ENCODE results near the gene DDX49.
"Not testable (repeated sequence)": the region's sequence is repeated elsewhere in the genome, so short reads cannot be mapped to it uniquely, and the experiment has no call there.

Gene DDX49

DNA sequence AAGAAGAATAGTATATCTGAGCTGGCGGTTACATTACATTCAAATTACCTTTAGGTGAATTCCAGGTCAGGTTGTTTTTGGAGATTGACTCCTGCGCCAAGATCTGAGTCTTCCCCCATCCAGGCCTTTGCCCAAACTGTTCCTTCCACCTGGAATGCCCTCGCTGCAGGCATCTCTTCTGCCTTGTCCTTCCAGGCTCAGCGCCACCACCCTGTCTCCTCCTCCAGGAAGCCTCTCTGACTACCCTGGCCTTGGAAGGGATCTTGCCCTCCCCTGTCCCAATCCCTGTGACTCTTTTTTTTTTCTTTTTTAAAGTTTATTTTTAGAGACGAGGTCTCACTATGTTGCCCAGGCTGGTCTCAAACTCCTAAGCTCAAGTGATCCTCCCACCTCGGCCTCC is 23.2 kb downstream of the DDX49 start:
- DNase-seq (ENCODE audit: low spot score): no peak

DNA sequence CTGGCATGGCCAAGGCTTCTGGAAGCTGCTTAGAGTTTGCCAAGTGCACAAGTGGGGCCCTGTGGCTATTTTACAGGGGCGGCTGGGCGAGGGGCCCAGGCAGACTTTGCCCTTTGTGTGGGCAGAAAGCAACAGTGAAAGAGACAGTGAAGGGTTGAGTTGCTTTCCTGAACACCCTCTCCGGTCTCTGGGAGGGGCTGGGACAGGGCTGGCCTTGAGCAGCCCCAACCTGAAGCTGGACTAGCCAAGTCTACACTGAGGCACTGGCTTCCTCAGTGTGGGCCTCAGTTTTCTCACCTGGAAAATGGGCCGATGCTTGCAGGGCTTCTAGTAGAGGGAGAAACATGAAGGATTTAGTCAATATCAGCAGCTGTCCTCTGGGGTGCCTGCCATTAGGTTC is 23.9 kb downstream of the DDX49 start:
- no peak for DNase-seq (ENCODE audit: low spot score)

DNA sequence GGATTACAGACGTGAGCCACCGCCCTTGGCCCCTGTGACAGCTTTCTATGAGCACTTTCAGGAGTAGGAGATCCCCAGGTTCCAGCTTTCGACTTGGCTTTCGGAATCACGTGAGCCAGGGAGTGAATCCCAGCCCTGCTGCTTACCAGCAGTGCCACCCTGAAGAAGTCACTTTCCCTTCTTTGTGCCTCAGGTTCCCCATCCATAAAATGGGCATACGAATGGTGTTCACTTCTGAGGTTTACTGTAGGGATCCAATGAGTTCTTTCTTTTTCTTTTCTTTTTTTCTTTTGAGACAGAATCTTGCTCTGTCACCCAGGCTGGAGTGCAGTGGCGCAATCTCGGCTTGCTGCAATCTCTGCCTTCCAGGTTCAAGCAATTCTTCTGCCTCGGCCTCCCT is 25.8 kb downstream of the DDX49 start:
- DNase-seq (ENCODE audit: low spot score): no peak

DNA sequence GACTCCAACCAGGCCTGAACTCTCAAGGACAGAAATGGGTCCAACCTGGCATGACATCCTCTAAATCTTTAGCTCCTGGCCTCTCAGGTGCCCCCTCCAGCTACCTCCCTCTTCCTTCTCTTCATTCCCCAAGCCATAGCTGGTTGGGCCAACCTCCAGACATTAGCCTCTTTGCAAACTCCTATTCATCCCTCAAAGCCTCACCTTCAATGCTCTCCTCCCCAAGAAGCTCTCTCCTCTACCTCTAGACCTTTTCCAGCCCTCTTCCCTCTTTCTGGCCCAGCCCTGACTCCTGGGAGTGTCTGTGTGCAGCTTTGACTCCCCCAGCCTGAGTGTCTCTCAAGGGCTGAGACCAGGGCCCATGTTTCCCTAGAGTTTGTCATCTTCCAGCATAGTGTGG is 26.8 kb downstream of the DDX49 start:
- no peak for DNase-seq (ENCODE audit: low spot score)

DNA sequence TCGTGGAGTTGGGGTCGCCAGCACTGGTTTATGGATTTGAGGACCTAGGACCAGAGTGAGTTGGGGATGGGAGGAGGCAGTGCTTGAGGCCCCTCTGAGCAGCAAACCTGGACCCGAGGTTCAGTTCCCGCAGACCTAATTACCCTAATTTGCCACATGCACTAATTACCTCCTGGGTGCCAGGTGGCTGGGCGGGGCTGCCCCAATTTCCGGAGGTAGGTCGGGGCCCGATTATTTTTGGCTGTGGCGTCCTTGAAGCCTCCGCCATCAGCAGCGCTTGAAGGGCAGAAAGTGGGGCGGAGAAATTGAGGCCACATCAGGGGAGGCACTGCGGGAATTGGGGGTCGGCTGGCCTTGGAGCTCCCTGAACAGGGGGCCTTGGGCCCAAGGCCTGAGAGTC is 27.4 kb downstream of the DDX49 start:
- no peak for DNase-seq (ENCODE audit: low spot score)

DNA sequence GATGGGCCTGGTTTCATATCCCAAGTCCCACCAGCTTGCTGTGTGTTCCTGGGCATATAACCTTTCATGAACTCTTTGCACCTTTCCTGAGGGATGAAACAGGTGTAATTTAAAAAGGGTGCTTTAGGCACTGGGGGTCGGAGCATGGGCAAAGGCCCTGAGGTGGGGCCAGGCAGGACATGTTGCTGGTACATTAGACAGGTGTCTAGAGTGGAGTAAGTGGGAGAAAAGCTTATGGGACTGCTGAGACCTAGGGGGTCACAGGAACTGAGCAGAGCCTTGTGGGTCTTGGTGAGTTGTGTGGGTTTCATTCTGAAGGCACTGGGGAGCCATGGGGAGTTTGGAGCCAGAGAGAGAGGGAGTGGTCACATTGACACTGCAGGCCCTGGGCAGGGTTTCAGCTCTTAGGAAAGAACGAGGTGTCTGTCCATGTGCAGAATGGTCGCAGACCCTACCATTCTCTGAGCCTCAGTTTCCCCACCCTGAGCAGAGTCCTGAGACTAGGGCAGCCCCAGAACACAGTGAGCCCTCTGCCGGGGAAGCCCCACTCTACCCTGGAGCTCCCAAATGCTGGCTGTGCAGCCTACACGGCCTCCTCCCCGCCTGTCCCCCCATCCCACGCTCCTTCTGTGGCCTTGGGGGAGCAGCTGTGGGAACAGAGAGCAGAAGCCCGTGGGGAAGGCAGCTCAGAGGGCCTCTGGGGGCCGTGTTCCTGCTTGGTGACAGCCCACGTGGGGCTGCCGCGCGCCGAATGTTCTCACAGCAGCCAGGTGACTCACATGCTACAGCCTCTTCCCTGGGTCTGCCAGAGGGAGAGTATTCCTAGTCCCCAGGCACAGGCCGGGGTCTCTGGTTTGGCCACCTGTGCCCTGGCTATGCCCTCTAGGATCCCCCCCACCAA is 28.8 kb downstream of the DDX49 start:
- DNase-seq (ENCODE audit: low spot score): no peak

DNA sequence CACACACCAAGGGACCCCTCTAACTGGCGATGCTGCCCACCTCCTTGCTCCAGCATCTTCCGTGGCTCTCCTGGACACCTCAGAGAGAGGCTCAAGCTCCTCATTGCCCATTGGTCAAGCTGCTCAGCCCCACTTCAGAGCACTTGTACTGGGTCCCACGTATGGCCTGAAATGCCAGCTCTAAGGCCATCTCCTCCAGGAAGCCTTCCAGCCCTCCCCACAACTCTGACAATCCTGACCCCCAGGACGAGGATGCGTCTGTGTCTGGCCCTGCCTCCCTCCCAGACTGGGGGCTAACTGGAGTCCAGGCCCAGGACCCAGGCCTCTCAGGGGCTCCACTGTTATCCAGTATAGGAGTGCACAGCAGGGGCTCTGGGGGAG is 29.5 kb downstream of the DDX49 start:
- no peak for DNase-seq (ENCODE audit: low spot score)

DNA sequence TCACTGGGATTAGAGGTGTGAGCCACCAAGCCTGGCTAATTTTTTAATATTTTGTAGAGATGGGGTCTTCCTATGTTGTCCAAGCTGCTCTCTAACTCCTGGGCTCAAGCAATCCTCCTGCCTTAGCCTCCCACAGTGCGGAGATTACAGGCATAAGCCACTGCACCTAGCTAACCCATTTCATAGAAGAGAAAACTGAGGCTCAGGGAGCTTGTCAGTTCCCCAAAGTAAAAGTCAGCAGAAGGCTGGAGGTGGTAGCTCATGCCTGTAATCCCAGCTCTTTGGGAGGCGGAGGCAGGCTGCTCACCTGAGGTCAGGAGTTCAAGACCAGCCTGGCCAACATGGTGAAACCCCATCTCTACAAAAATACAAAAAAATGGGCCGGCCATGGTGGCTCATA is 30.3 kb downstream of the DDX49 start:
- no peak for DNase-seq (ENCODE audit: low spot score)

DNA sequence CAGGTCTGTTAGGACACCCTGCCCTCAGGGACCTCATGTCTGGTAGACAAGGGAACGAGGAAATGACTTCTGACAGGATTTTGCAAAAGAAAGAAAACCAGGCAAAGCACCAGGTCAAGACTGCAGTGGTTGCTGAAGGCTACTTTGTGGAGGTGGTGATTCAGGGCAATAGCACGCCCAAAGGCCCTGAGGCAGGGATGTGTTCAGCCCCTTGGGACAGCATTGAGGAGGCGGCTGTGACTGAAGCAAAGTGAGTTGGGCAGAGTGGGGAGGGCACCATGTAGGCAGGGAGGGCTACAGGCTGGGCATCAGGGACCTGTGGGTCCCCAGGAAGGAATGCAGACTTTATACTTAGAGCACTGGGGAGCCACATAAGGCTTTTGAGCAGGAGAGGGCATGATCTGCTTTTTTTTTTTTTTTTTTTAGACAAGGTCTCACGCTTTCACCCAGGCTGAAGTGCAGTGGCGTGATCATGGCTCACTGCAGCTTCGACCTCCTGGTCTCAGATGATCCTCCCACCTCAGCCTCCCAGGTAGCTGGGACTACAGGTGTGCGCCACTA is 32.3 kb downstream of the DDX49 start:
- no peak for DNase-seq (ENCODE audit: low spot score)

DNA sequence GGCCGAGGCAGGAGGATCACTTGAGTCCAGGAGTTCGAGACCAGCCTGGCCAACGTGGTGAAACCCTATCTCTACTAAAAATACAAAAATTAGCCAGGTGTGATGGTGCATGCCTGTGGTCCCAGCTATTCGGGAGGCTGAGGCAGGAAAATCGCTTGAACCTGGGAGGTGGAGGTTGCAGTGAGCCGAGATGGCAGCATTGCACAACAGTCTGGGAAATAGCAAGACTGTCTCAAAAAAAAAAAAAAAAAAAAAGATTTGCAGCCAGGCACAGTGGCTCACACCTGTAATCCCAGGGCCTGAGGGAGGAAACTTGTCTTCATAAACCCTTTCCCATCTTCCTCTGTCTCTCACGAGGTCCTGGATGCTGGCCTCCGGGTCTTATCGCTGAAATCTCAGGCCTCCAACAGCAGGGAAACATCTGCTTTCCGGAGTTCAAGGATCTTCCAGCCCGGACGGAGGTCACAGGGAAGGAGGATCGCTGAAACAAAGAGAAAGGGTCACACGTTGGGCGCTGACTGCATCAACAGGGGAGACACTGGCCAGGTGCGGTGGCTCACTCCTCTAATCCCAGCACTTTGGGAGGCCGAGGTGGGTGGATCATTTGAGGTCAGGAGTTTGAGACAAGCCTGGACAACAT is 33.0 kb downstream of the DDX49 start:
- DNase-seq (ENCODE audit: low spot score): not testable (repeated sequence)

DNA sequence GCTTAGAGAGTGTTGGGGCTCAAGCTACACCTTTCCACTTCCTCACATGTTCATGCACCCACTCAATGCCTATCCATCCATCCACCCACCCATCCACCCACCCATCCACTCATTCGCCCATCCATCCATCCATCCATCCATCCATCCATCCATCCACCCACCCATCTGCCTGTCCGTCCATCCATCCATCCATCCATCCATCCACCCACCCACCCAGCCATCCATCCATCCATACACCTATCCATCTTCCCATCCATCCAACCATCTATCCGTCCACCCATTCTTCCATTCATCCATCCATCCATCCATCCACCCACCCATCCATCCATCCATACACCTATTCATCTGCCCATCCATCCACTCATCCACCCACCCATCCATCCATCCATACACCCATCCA is 34.6 kb downstream of the DDX49 start:
- no peak for DNase-seq (ENCODE audit: low spot score)

DNA sequence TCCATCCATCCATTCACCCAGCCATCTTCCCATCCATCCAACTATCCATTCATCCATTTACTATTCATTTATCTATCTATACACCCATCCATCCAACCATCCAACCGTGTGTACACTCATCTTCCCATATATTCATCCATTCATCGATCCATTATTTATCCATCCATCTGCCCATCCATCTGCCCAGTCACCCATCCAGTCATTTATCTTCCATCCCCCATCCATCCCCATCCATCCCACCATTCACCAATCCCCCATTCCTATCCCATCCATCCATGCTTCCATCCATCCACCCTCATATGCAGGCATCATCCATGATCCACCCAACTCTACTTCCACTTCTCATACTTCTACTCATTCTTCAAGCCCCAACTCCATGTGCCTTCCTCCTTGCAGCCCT is 35.5 kb downstream of the DDX49 start:
- DNase-seq (ENCODE audit: low spot score): no peak

DNA sequence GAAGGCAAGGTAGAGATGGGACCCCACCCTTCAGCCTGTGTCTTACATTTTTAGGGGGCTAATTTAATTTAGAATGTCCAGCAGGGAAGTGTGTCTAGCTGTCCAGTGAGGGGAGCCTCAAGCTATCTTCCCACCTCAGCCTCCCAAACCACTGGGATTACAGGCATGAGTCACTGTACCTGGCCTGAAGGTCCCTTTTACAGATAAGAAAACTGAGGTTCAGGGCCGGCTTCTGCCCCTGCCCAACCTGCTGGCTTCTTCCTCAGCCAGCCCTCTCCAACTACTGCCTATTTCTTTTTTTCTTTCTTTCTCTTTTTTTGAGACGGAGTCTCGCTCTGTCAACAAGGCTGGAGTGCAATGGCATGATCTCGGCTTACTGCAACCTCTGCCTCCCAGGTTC is 40.9 kb downstream of the DDX49 start:
- no peak for DNase-seq (ENCODE audit: low spot score)

DNA sequence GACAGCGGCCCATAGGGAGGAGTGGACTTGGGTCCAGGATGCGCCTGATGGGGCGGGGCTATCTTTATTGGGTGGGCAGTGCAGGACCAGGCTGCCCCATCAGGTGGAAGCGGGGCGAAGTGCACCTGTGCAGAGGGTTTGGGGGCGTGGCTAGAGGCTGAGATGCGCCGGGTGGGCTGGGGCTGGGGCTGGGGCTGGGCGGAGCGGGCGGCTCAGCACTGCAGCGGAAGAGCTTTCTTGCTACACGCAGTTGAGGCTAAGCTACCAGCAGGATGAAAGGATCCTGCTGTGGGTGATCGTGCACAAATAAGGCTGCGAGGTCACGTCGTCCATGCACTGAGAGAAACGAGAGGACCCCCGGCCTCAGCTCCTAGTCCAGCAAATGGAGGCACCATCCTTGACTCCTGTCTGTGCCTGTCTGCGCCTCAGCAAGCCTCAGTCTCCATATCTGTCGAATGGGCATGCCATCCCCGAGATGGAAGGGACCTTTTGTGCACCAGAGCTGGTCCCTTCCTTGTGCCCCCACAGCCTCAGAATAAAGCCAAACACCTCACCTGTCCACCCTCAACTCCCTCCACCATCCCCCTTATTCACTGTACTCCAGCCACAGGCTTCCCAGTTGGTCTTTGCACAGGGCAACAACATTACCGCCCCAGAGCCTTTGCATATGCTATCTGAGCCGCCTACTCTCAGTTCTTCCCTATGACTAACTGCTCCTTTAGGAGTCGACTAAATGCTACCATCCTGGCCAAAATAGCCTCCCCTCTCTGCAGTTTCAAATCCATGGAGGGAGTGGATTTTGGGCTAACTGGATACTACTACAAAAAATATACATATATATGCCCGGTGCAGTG is 42.5 kb downstream of the DDX49 start:
- no peak for DNase-seq (ENCODE audit: low spot score)

DNA sequence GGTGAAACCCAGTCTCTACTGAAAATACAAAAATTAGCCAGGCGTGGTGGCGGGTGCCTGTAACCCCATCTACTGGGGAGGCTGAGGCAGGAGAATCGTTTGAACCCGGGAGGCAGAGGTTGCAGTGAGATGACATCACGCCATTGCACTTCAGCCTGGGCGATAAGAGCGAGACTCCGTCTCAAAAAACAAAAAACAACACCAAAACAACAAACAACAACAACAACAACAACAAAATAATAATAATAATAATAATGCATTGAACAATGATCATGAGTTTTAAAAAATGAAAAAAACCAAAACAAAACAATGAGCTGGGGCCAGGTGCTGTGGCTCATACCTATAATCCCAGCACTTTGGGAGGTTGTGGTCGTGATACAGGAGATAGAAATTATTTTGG is 44.6 kb downstream of the DDX49 start:
- DNase-seq (ENCODE audit: low spot score): no peak

DNA sequence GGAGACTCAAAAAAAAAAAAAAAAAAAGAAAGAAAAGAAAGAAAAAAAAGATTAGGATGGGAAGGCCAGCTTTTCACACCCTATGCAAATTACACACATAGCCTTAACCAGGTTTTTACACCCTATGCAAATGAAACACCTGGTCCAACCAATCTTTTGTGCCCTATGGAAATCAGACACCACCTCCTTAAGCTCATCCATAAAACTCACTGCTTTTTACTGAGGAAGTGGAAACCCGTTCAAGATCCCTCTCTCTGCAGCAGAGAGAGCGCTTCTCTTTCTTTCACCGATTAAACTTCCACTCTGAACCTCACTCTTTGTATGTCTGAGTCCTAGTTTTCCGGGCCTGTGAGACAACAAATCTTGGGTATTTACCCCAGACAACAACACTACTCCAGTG is 46.8 kb downstream of the DDX49 start:
- DNase-seq (ENCODE audit: low spot score): no peak

DNA sequence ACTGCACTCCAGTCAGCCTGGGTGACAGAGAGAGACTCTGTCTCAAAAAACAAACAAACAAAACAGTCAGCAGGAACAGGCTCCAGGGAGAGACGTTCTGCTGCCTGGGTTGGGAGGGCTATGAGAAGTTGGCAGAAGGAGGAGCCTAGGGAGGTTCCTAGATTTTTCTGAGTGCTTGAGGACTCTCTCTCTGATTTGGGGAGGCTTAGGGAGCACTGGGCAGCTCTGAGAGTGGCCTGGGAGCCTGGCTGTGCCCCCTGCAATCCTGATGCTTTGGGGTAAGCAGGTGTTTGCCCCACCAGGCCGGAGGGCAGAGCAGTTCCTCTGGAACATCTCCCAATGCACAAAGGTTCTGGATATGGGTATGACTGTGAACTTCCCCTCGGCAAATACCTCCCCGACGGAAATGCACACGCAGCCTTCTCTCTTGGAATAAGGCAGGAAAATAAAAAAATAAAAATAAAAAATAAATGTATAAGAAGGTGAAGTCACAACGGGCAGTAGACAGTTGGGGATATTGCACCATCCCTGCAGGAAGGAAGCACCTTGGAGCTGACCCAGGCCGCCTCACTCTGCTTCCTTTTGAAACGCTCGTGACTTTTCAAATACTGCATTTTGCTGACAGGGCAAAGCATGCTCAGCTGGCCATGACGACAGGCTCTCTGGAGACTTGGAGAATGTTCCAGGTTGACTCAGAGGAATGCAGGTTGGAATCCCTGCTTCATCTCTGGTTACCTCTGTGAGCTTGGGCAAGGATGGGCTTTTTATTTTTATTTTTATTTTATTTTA is 48.0 kb downstream of the DDX49 start:
- DNase-seq (ENCODE audit: low spot score): no peak

DNA sequence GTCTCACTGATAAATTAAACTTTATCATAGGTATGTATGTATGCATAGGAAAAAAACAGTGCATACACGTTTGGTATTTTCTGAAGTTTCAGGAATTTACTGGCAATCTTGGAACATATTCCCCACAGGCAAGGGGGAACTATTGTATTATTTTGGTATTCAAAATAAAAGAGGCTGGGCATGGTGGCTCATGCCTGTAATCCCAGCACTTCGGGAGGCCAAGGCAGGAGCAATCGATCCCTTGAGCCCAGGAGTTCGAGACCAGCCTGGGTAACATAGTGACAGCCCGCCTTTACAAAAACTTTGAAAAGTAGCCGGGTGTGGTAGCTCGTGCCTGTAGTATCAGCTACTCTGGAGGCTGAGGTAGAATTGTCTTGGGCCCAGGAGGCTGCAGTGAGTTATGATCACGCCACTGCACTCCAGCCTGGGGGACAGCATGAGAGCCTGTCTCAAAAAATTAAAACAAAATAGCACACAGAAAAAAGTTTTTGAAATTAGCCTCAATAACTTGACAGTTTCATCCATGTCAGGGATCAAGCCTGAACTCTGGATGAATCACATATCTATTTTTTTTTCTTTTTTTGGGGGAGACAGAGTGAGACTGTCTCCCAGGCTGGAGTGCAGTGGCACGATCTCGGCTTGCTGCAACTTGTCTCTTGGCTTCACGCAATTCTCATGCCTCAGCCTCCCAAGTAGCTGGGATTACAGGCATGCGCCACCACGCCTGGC is 50.6 kb downstream of the DDX49 start:
- DNase-seq (ENCODE audit: low spot score): no peak

DNA sequence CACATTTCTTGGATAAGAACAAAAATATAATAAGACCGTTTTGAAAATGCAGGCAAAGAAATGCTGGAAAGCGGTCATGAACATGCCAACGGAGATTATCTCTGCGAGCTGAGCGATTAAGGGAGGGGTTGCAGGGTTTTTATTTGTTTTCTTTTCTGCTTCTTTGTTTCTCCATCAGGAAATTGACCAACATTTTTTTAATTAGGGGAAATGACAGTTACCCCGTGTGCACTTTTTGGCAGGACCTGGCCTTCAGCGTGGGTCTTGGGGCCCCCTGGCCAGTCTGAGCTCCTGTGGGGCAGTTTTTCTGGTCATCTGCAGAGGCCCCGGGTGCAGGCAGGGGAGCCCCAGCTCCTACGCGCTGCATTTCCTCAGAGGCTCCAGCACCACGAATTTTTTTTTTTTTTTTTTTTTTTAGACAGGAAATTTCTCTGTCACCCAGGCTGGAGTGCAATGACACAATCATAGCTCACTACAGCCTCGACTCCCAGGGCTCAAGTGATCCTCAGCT is 52.8 kb downstream of the DDX49 start:
- DNase-seq (ENCODE audit: low spot score): no peak

DNA sequence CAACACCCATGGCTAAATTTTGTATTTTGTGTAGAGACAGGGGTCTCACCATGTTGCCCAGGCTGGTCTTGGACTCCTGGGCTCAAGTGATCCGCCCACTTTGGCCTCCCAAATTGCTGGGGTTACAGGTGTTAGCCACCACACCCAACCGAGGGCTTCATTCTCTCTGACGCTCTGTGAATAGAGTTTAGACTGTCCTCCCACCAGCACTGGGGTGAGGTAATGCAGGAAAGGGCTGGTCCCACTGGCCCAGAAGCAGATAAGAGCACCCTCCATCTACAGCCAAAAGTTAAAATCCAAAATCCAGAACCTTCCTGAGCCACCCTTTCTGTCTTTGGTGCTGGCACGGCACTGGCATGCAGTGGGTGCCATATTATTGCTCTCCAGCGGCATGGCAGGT is 53.3 kb downstream of the DDX49 start:
- DNase-seq (ENCODE audit: low spot score): no peak

DNA sequence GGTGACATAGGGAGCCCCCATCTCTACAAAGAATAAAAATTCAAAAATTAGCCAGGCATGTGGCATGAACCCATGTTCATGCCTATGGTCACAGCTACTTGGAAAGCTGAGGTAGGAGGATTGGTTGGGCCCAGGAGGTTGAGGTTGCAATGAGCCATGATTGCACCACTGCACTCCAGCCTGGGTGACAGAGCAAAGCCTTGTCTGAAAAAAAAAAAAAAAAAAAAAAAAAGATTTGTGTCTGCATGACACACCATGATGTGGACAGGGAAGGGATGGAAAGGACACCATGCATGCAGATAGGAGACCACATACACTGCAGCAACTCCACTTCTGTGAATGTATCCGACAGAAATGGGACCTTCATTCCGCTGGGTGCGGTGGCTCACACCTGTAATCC is 55.5 kb downstream of the DDX49 start:
- no peak for DNase-seq (ENCODE audit: low spot score)

Data from activated CD4-positive, alpha-beta T cell treated with anti-CD3 and anti-CD28 coated beads, Interleukin-2, Interleukin-4, amounts not matched to agents 100 ng/mL and 50 ng/mL, durations not matched to agents 16 hours and 8 hours (primary cell).